Measurements from ENCODE around the gene CHRNG.
A peak's percentile ranks its signal among the peaks of the same experiment; 100 is the strongest.
"Not testable (repeated sequence)": the region's sequence is repeated elsewhere in the genome, so short reads cannot be mapped to it uniquely, and the experiment has no call there.

The CHRNG gene

GRCh38 chr2:232545511-232546375 is 6.3 kb downstream of the CHRNG start:
- no peak for DNase-seq (ENCODE audit: low spot score)

GRCh38 chr2:232547991-232548390 is 8.5 kb downstream of the CHRNG start:
- no peak for DNase-seq (ENCODE audit: low spot score)

GRCh38 chr2:232549655-232550353 is 10.3 kb downstream of the CHRNG start:
- DNase-seq (ENCODE audit: low spot score), result no peak

GRCh38 chr2:232550354-232551249 is 11.1 kb downstream of the CHRNG start, which contains the start of the genes EIF4E2 and TIGD1:
Gene EIF4E2 (plus strand): TSS chr2:232550689. CDS start chr2:232550725, 36 bp downstream.
Gene TIGD1 (minus strand): TSS chr2:232550557. CDS start chr2:232549882, 675 bp downstream.
- peak; percentile 91 for DNase-seq (ENCODE audit: low spot score)

- peak; percentile 4 for DNase-seq (ENCODE audit: low spot score)
Measured at GRCh38 chr2:232551250-232551638, 11.8 kb downstream of the CHRNG start.

- DNase-seq (ENCODE audit: low spot score), result no peak
Measured at GRCh38 chr2:232551776-232552175, 12.3 kb downstream of the CHRNG start.

GRCh38 chr2:232556426-232556825 is 16.9 kb downstream of the CHRNG start:
- DNase-seq (ENCODE audit: low spot score), result no peak

GRCh38 chr2:232562515-232563151 is 23.1 kb downstream of the CHRNG start:
- no peak for DNase-seq (ENCODE audit: low spot score)

GRCh38 chr2:232563580-232563979 is 24.1 kb downstream of the CHRNG start:
- DNase-seq (ENCODE audit: low spot score), result no peak

GRCh38 chr2:232567721-232568120 is 28.2 kb downstream of the CHRNG start:
- DNase-seq (ENCODE audit: low spot score), result no peak

- no peak for DNase-seq (ENCODE audit: low spot score)
Measured at GRCh38 chr2:232568161-232568560, 28.7 kb downstream of the CHRNG start.

GRCh38 chr2:232569541-232569940 is 30.0 kb downstream of the CHRNG start:
- DNase-seq (ENCODE audit: low spot score), result no peak

- DNase-seq (ENCODE audit: low spot score), result not testable (repeated sequence)
Measured at GRCh38 chr2:232570481-232570880, 31.0 kb downstream of the CHRNG start.

GRCh38 chr2:232571026-232571474 is 31.6 kb downstream of the CHRNG start:
- no peak for DNase-seq (ENCODE audit: low spot score)

- no peak for DNase-seq (ENCODE audit: low spot score)
Measured at GRCh38 chr2:232573042-232573441, 33.5 kb downstream of the CHRNG start.

GRCh38 chr2:232573771-232574435 is 34.4 kb downstream of the CHRNG start:
- DNase-seq (ENCODE audit: low spot score), result no peak

- DNase-seq (ENCODE audit: low spot score), result no peak
Measured at GRCh38 chr2:232574674-232575403, 35.3 kb downstream of the CHRNG start.

GRCh38 chr2:232575404-232575746 is 35.9 kb downstream of the CHRNG start:
- DNase-seq (ENCODE audit: low spot score), result no peak

GRCh38 chr2:232576995-232577394 is 37.5 kb downstream of the CHRNG start:
- DNase-seq (ENCODE audit: low spot score), result no peak

- no peak for DNase-seq (ENCODE audit: low spot score)
Measured at GRCh38 chr2:232577841-232578240, 38.3 kb downstream of the CHRNG start.
